ENCODE measurements around the gene RAI2.

RAI2 gene

DNA sequence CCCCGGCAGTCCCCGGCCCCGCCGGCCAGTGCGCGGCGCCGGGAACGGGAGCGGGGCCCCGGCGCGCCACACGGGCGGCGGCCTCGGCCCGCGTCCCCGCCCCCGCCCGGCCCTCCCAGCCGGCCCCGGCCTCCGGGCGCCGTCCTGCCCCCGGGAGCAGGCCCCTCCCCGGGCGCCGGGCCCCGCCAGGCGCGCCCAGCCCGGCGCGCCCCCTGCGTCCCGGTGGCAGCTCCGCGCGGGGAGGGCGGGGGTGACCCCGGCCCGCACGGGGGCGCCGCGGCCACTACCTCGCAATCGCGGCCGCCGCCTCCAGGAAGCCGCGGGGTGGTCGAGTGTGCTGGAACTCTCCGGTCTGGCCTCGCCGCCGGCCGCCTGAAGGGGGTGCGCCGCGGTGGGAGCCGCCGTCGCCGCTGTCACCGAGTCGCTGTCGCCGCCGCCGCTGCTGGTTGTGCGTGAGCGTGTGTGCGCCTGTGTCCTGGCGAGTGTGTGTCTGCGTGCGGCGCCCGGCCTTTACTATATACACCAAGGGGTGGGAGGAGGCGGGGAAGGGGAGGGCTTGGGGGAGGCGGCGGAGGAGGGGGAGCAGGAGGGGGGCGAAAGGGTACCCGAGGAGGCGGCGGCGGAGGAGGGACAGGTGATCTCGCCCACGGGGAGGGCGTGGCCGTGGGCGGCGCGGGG is at the start of gene RAI2:
Gene RAI2, minus strand, starts transcription at position 488 of the 678 bp plus-strand sequence. CDS start 59,288 bp downstream, outside the sequence.
- no peak for DNase-seq

DNA sequence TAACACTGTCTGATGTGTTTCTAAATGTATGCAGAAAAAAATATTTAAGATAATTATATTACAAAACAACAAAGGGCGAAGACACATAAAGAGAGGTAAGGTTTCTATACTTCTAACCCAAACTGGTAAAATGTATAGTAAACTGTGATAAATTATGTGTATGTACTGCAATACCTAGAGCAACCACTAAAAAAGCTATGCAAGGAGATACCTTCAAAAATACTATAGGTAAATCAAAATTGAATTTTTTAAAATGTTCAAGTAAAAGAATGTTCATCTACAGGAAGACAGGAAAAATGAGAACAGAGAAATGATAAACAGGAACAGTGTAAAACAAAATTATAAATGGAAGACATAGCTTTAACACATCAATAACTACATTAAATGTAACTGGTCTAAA is 27.3 kb upstream of the RAI2 start:
- DNase-seq, result no peak

DNA sequence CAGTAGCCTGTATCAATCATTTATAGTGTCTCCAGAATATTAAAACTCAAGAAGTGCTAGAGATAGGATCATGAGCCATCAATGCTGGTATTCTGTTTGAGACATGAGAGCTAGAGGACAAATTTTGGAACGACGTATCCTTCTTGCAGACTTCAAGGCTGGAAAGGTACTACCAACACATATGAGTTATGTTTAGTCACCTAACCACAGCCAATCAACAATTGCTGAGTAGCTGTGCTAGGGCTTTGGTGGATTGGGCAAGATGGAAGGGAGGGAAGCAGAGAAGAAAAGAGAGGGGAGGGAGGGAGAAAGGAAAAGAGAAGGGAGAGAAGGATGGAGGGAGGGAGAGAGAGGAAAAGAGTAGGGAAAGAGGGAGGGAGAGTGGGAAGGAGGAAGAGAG is 21.6 kb upstream of the RAI2 start:
- DNase-seq, result no peak

- no peak for DNase-seq
These were observed 17.1 kb upstream of the RAI2 start for GRCh38 chrX:17878028-17878670.

GRCh38 chrX:17876135-17876534 is 15.0 kb upstream of the RAI2 start:
- DNase-seq, result no peak

- DNase-seq, result no peak
These were observed 8.5 kb upstream of the RAI2 start for GRCh38 chrX:17869580-17869979.

DNA sequence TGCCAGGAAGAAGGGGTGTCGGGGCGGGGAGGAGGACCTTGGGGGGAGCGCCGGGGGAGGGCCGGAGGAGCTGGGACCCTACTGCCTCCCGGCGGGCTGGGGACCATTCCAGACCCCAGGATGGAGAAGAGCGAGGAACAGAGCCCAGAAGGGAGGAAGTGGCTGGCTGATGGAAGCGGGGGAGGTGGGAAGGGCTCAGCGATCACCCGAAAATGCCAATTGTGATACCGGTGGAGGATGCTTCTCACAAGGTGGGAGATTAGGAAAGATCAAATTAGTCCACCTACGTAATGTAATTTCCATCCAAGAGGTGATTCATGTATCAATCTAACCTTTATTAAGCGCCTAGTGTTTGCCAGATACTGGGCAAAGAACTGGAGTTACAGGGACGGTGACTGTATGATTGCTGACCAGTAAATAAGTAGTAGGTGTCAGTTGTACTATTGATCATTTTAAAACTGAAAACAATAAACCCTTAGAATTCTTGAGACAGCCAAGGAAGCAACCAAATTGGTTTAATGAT is 452 bp upstream of the RAI2 start:
- no peak for DNase-seq

GRCh38 chrX:17860179-17860780 is 818 bp downstream of the RAI2 start:
- no peak for DNase-seq

GRCh38 chrX:17859609-17860178 is 1.4 kb downstream of the RAI2 start:
- no peak for DNase-seq

- no peak for DNase-seq
These were observed 6.6 kb downstream of the RAI2 start for GRCh38 chrX:17854531-17854930.

- DNase-seq, result no peak
These were observed 7.0 kb downstream of the RAI2 start for GRCh38 chrX:17854069-17854468.

DNA sequence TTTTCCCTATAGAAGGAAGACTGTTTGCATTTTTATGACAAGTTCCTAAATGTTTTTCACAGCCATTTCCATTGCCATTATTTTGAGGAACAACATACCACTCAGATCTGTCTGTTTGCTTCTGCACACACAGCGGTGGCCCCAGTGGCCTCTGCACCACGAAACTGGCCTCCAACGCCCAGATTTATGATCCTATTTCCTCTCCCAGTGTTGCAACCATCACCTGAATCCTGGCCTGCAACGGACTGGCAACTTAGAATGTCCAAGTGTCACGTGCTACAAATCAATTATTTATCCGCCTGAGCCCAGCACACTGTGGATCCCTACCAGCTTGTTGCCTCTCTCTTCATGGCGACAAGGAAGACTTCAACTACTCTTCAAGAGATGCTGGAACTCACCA is 9.2 kb downstream of the RAI2 start:
- no peak for DNase-seq

DNA sequence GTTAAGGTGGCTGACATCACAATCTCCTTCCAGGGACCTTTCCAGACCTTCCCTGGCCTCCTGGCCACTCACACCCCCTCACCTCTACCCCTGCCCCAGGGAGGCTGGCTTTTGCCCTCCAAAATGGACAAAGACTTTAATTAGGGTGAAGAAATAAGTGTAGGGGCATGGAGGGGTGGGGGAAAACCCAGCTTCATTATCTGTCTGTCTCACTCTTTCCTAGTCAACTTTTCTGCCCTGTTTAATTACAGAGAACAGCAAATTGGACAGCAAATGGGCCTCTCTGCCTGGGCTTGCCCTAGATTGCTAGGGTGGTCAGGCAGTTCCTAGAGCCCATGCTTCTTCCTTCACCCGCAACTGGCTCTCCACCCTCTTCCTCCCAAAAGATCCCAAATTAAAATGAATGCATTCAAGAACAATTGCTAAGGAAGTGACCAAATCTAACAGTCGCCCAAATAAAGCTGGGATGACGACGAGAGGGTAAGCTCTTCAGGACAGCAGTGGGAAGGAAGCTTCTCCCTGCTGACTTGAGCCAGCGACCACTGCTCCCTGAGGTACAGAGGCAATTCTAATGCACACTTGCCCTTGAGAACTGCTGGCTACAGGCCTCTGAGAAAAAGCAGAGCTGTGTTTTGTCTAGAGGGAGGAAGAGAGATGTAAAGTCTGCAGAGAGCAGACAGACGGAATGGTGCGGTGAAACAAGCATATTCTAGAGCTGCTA is 12.4 kb downstream of the RAI2 start:
- DNase-seq, result no peak

DNA sequence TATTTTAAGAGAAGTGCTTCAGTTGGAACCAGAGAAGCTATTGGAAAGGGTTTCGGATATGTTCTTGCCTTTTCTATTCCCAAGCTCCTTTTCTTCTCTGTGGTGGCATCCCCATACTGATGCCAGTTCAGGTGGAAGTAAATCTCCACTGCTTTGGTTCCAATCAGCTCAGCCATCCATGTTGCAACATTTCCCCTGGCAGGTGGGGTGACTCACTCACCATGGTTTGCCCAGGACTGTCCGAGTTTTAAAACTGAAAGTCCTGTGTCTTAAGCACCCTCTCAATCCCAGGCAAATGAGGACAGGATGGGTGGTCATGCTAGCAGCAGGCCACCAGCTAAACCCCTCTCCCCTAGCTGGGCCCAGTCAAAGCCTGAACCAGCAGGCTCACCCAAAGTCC is 15.1 kb downstream of the RAI2 start:
- DNase-seq, result no peak

- no peak for DNase-seq
These were observed 16.9 kb downstream of the RAI2 start for GRCh38 chrX:17844236-17844635.

DNA sequence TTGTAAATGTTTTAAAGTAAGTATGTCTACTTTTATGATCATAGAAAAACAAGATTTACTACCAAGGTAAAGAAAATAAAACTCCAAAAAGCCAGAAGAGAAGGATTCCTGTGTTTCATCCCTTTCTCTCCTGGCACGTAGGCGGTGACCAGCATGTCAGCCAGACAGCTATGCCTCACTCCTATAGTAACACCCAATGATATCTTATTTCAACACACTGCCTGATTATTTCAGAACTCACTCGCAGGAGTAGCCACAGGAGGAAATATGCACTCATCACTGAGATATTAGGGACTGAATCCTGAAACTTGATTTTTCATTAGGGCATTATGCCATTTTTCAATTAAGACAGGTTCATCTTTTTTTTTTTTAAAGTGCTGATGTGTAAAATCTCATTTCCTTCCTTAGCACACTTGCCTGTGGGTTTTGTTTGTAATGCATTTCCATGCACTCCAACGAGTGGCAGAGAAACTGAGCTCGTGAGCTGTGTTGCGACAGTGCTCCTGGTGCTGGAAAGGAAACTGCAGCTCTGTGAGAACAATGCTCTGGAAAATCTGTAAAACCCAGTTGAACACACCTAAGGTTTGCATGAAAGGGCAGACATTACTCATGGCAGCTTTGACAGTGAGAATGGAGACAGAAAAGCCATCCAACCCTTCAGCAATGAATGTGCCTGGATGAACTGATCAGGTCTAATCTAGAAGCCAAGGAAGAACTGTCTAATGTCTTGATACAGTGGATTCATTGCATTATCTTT is 18.2 kb downstream of the RAI2 start:
- DNase-seq, result no peak

- no peak for DNase-seq
These were observed 21.8 kb downstream of the RAI2 start for GRCh38 chrX:17839269-17839668.

GRCh38 chrX:17836830-17837229 is 24.3 kb downstream of the RAI2 start:
- no peak for DNase-seq

- no peak for DNase-seq
These were observed 27.1 kb downstream of the RAI2 start for GRCh38 chrX:17833954-17834353.

DNA sequence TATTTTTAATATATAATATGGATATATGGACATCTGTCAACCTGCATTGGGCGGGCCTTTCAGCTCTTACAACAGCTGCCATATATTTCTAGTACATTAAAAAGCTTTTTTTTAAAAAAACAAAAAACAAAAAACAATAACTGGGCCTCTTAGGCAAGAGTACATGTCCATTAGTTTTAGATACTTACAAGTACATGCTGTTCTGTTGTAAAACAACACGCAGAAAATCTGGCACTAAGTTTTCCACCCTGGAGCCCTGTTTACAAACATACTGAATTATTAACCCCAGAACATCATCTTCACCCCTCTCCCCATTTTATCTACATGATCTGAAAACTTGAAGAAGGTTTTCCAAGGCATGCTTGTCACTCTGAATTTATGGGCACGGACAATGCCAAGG is 29.8 kb downstream of the RAI2 start:
- DNase-seq, result no peak

- no peak for DNase-seq
These were observed 30.9 kb downstream of the RAI2 start for GRCh38 chrX:17830211-17830610.

- no peak for DNase-seq
These were observed 31.5 kb downstream of the RAI2 start for GRCh38 chrX:17829566-17829965.

Data from amniotic stem cell (primary cell).